ENCODE results near the gene GRSF1.

- TF ChIP-seq POLR2A (IDR thresholded peaks at IDR 0.05; ENCODE audit: insufficient read depth in 1 of 2, low read depth in 2 of 2, low read length in 2 of 2) (no peak), EZH2 (conservative IDR thresholded peaks at IDR 0.05; ENCODE audit: low read depth, low read length) (no peak), ZNF781 (CRISPR knock-in tag; IDR thresholded peaks at IDR 0.05; ENCODE audit: borderline replicate concordance, not compliant biosample characterization) (no peak), POGZ (CRISPR knock-in tag; IDR thresholded peaks at IDR 0.05) (no peak)
Measured at GRCh38 chr4:70818921-70819320, 20.8 kb downstream of the GRSF1 start.
